ENCODE results near the gene SMAD2. TPM values are rescaled to one million over a fixed set of nuclear protein-coding genes. Genes with fewer than 3 reads are reported as not detected.

The SMAD2 gene
- total and polyA plus RNA-seq, 2 experiments from 2014 or later = 30.9 to 90.7 TPM

DNA sequence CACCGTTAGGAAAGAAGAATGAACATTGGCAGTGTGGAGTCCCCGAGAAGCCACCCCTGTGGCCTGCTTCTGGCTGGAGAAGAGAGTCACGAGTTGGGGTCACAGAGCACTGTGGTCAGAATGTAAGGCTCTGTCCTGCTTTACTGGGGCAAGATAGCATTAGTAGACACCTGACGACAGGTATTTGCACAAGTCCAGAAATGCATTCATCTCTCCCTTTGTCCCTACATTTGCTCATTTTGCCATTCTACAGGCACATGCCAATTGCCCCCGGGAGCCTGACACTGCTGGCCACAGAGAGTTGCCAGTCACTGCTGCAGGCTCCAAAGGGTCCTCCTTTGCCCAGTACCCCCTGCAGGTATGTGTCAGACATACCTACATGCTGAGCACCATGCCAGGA is 133.3 kb downstream of the SMAD2 start:
- Histone ChIP-seq H3K9me2 (ENCODE audit: insufficient read depth) (no peaks in the 10 kb centered on the region), H3K4me1 (ENCODE audit: insufficient read depth) (peaks cover 4% of the 10 kb centered on the region; the same call in 1 of the 2 replicates), H3F3A (replicated peaks; ENCODE audit: low read depth) (no peaks in the 10 kb centered on the region), H3K4me2 (no peak overlapping the region), H3K27ac (ENCODE audit: low read depth) (no peak overlapping the region), H3K27me3 (ENCODE audit: insufficient read depth) (no peaks in the 10 kb centered on the region), H2AFZ (no peak overlapping the region), H3K36me3 (ENCODE audit: insufficient read depth) (no peaks in the 10 kb centered on the region), H3K79me2 (replicated peaks; ENCODE audit: insufficient read depth) (no peaks in the 10 kb centered on the region), H4K20me1 (replicated peaks; ENCODE audit: insufficient read depth) (no peaks in the 10 kb centered on the region), H3K4me3 (no peak overlapping the region)
- TF ChIP-seq STAT1 (IDR thresholded peaks at IDR 0.05; ENCODE audit: unreplicated experiment) (no peak), ZNF114 (CRISPR knock-in tag; IDR thresholded peaks at IDR 0.05) (no peak), CREB1 (CRISPR knock-in tag; IDR thresholded peaks at IDR 0.05; ENCODE audit: low read depth) (no peak), ETS1 (IDR thresholded peaks at IDR 0.05) (no peak), EZH2phosphoT487 (IDR thresholded peaks at IDR 0.05; ENCODE audit: unreplicated experiment) (no peak), POLR2AphosphoS5 (IDR thresholded peaks at IDR 0.05; ENCODE audit: low read depth) (no peak), NANOG (IDR thresholded peaks at IDR 0.05; ENCODE audit: borderline replicate concordance) (no peak), EZH2 (IDR thresholded peaks at IDR 0.05; ENCODE audit: low read depth, unreplicated experiment) (no peak), JUNB (IDR thresholded peaks at IDR 0.05; ENCODE audit: unreplicated experiment) (no peak), REST (IDR thresholded peaks at IDR 0.05; ENCODE audit: unreplicated experiment) (no peak), ZNF462 (CRISPR knock-in tag; IDR thresholded peaks at IDR 0.05) (no peak), ZNF331 (CRISPR knock-in tag; IDR thresholded peaks at IDR 0.05; ENCODE audit: low read depth) (no peak)
- TF ChIP-seq, protein P1, sequence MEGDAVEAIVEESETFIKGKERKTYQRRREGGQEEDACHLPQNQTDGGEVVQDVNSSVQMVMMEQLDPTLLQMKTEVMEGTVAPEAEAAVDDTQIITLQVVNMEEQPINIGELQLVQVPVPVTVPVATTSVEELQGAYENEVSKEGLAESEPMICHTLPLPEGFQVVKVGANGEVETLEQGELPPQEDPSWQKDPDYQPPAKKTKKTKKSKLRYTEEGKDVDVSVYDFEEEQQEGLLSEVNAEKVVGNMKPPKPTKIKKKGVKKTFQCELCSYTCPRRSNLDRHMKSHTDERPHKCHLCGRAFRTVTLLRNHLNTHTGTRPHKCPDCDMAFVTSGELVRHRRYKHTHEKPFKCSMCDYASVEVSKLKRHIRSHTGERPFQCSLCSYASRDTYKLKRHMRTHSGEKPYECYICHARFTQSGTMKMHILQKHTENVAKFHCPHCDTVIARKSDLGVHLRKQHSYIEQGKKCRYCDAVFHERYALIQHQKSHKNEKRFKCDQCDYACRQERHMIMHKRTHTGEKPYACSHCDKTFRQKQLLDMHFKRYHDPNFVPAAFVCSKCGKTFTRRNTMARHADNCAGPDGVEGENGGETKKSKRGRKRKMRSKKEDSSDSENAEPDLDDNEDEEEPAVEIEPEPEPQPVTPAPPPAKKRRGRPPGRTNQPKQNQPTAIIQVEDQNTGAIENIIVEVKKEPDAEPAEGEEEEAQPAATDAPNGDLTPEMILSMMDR (conservative IDR thresholded peaks at IDR 0.05; ENCODE audit: low read depth in 2 of 2) = no peak
- no peaks in the 10 kb centered on the region; the same call in 2 of the 3 replicates for H3K36me3 Mint-ChIP-seq (ENCODE audit: low read depth)
- ATAC-seq = no peak
- no peak overlapping the region for H3K27ac Mint-ChIP-seq
- H3K4me3 Mint-ChIP-seq = no peak overlapping the region
- H3K27me3 Mint-ChIP-seq (ENCODE audit: insufficient read depth, low read depth, poor library complexity) = peaks cover 15% of the 10 kb centered on the region
- H3K4me1 Mint-ChIP-seq = peaks cover 15% of the 10 kb centered on the region
- DNase-seq (ENCODE audit: low spot score) = no peak
- no peaks in the 10 kb centered on the region for H3K9me3 Mint-ChIP-seq

Data from GM23338 (cell line).